DND-41 (cell line): Measurements from ENCODE around the gene SLC35F6.

Source experiments
- ATAC-seq: fragments of 200-7000 bp; cut with Tn5 transposase; 3 replicates; pipeline ENCODE4 v1.9.1; 2021; ENCODE audit warnings: low read depth; ENCODE audit not compliant: insufficient read depth
- DNase-seq: peaks from one replicate; pipeline ENCODE4 v3.0.0-alpha.2; 2020
- H2AFZ ChIP-seq: 2 replicates; pipeline ENCODE4 v1.6.0; 2012; ENCODE audit warnings: low read depth, low read length
- H3K27ac ChIP-seq: 2 replicates; pipeline ENCODE4 v1.5.1; 2012; ENCODE audit warnings: low read length, inconsistent platforms
- H3K27me3 ChIP-seq: fragments of 200-600 bp; sonication (generic); 2 replicates; pipeline ENCODE4 v1.6.0; 2012; ENCODE audit warnings: low read length, mild to moderate bottlenecking, inconsistent platforms; ENCODE audit not compliant: insufficient read depth, poor library complexity
- H3K36me3 ChIP-seq: 2 replicates; pipeline ENCODE4 v1.5.1; 2012; ENCODE audit warnings: low read length, inconsistent platforms; ENCODE audit not compliant: insufficient read depth
- H3K4me1 ChIP-seq: 2 replicates; pipeline ENCODE4 v1.5.1; 2012; ENCODE audit warnings: mild to moderate bottlenecking, low read length; ENCODE audit not compliant: insufficient read depth
- H3K4me2 ChIP-seq: 2 replicates; pipeline ENCODE4 v1.6.0; 2012; ENCODE audit warnings: mild to moderate bottlenecking, moderate library complexity, low read length, inconsistent platforms; ENCODE audit not compliant: insufficient read depth
- H3K4me3 ChIP-seq, 2 experiments: fragments of 200-600 bp in 1 of 2; shearing (Covaris generic) in 1 of 2; 2 replicates each; pipeline ENCODE4 v1.5.1; 2012 to 2016; ENCODE audit warnings: inconsistent platforms in 2 of 2, low read length in 2 of 2, mild to moderate bottlenecking in 2 of 2, low read depth in 1 of 2, moderate library complexity in 1 of 2
- H3K79me2 ChIP-seq: 2 replicates; pipeline ENCODE4 v1.6.0; 2012; ENCODE audit warnings: low read length, inconsistent platforms; ENCODE audit not compliant: insufficient read depth
- H3K9ac ChIP-seq: 2 replicates; pipeline ENCODE4 v1.6.0; 2012; ENCODE audit warnings: low read depth, mild to moderate bottlenecking, inconsistent platforms, low read length, moderate library complexity
- H3K9me3 ChIP-seq: 2 replicates; pipeline ENCODE4 v1.5.1; 2012; ENCODE audit warnings: low read length, moderate library complexity, mild to moderate bottlenecking, inconsistent platforms; ENCODE audit not compliant: insufficient read depth, severe bottlenecking
- H4K20me1 ChIP-seq: 2 replicates; pipeline ENCODE4 v1.6.0; 2012; ENCODE audit warnings: low read length; ENCODE audit not compliant: insufficient read depth
- EZH2 ChIP-seq: IDR thresholded peaks from 3 replicates; pipeline ENCODE4 v1.6.1; 2012; ENCODE audit warnings: borderline replicate concordance, low read depth, mild to moderate bottlenecking, moderate library complexity, low read length, inconsistent platforms; ENCODE audit not compliant: severe bottlenecking
- TF ChIP-seq, protein P1 (sequence below): IDR thresholded peaks from 2 replicates; pipeline ENCODE4 v1.5.1; 2012; ENCODE audit warnings: borderline replicate concordance, low read length, moderate library complexity, mild to moderate bottlenecking; ENCODE audit not compliant: poor library complexity, severe bottlenecking; ENCODE audit errors: extremely low read depth

The SLC35F6 gene

GRCh38 chr2:26739514-26739913, 24.6 kb upstream of the SLC35F6 start:
- DNase-seq: no peak
- no peak overlapping the region for H3K9ac ChIP-seq
- H4K20me1 ChIP-seq: peaks cover 3% of the 10 kb centered on the region; the same call in 1 of the 2 replicates
- no peaks in the 10 kb centered on the region for H3K36me3 ChIP-seq
- no peaks in the 10 kb centered on the region for H3K27me3 ChIP-seq
- no peaks in the 10 kb centered on the region for H3K79me2 ChIP-seq
- TF ChIP-seq EZH2: no peak
- TF ChIP-seq, protein P1, sequence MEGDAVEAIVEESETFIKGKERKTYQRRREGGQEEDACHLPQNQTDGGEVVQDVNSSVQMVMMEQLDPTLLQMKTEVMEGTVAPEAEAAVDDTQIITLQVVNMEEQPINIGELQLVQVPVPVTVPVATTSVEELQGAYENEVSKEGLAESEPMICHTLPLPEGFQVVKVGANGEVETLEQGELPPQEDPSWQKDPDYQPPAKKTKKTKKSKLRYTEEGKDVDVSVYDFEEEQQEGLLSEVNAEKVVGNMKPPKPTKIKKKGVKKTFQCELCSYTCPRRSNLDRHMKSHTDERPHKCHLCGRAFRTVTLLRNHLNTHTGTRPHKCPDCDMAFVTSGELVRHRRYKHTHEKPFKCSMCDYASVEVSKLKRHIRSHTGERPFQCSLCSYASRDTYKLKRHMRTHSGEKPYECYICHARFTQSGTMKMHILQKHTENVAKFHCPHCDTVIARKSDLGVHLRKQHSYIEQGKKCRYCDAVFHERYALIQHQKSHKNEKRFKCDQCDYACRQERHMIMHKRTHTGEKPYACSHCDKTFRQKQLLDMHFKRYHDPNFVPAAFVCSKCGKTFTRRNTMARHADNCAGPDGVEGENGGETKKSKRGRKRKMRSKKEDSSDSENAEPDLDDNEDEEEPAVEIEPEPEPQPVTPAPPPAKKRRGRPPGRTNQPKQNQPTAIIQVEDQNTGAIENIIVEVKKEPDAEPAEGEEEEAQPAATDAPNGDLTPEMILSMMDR: no peak
- ATAC-seq: no peak
- H3K4me3 ChIP-seq: no peak overlapping the region
- H3K4me2 ChIP-seq: no peak overlapping the region
- no peak overlapping the region for H3K27ac ChIP-seq
- no peaks in the 10 kb centered on the region for H3K9me3 ChIP-seq
- no peaks in the 10 kb centered on the region for H3K4me1 ChIP-seq
- H2AFZ ChIP-seq: no peak overlapping the region

DNA sequence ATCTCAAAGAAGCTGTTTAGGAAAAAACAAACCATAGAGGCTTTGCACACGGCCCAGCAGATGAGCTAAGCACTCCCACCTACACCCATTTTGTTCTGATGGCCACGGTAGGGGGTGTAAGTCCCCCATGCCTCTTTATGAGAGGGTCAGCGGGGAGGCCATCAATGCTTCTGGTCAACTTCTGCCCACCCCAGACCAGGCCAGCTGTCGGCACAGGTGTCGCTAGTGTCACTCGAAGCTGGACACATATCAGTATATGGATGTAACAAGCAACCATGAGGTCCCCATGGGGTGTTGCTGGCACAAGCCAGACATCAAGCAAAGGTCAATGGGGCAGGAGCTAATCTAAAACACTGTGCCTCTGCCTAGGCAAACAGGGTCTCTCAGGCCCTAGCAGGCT, 23.7 kb upstream of the SLC35F6 start:
- Histone ChIP-seq H3K4me2 (no peak overlapping the region), H3K4me1 (no peaks in the 10 kb centered on the region), H3K27me3 (no peaks in the 10 kb centered on the region), H2AFZ (no peak overlapping the region), H3K9me3 (no peaks in the 10 kb centered on the region), H3K4me3 (no peak overlapping the region), H4K20me1 (peaks cover 3% of the 10 kb centered on the region; the same call in 1 of the 2 replicates), H3K36me3 (no peaks in the 10 kb centered on the region), H3K9ac (no peak overlapping the region), H3K79me2 (no peaks in the 10 kb centered on the region), H3K27ac (no peak overlapping the region)
- ATAC-seq: no peak
- no peak for DNase-seq
- TF ChIP-seq, protein P1: no peak

DNA sequence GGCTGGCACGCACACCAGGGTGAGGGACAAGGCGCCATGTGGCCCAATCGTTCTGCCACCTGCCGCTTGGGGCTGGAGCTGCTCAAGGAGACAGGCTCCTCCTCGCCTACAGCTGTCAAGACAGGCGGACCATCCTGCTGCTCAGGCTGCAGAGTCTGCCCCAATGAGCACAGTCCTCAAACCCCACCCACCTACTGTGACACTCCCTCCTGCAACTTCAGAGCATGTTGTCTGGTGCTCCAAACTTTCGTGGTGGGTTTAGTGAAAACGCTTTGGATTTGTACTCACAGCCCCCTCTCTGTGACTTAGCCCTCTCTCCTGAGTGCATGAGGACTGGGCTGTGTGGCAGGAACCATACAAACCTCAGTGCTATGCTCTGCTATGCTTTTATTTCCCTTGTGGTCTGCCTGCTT, 23.2 kb upstream of the SLC35F6 start:
- H2AFZ ChIP-seq: no peak overlapping the region
- H4K20me1 ChIP-seq: peaks cover 4% of the 10 kb centered on the region; the same call in 1 of the 2 replicates
- DNase-seq (peak; percentile 54), ATAC-seq (peak; percentile 86)
- H3K36me3 ChIP-seq: no peaks in the 10 kb centered on the region
- H3K4me3 ChIP-seq: no peak overlapping the region
- no peaks in the 10 kb centered on the region for H3K79me2 ChIP-seq
- no peaks in the 10 kb centered on the region for H3K4me1 ChIP-seq
- H3K4me2 ChIP-seq: no peak overlapping the region
- no peaks in the 10 kb centered on the region for H3K9me3 ChIP-seq
- no peak overlapping the region for H3K9ac ChIP-seq
- no peak overlapping the region for H3K27ac ChIP-seq
- no peak for TF ChIP-seq EZH2
- TF ChIP-seq, protein P1: no peak
- H3K27me3 ChIP-seq: no peaks in the 10 kb centered on the region
